Retinal pigment epithelial cell (primary cell): ENCODE data around the gene ABCC2.

Experiments used
- DNase-seq: peaks from one replicate; pipeline ENCODE4 v3.0.0-alpha.2; 2010; ENCODE audit warnings: low read depth
- H3K4me3 ChIP-seq: 2 replicates; pipeline ENCODE4 v1.5.1; 2011; ENCODE audit warnings: mild to moderate bottlenecking, low read length, control low read depth, moderate library complexity
- CTCF ChIP-seq: conservative IDR thresholded peaks from 2 replicates; pipeline ENCODE4 v1.5.1; 2011; ENCODE audit warnings: low read depth, low read length, control low read depth, inconsistent platforms

Gene ABCC2

DNA sequence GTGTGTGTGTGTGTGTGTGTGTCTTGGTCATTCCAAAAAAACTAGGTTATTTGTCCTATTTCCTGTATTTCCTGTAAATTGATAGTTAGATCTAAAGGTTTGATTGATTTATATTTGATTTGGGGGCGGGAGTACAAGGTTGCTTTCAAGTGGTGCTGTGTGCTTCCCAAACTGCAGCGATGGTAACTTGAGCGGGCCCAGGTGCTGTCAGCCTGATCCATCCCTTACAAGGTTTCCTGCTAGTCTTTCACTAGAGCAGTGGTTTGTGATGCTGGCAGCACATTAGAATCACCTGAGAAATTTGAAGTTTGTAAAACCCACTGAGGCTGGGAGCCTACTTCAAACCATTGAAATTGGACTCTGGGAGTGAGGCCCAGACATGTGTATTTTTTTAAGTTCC, 23.7 kb downstream of the ABCC2 start:
- DNase-seq = no peak
- TF ChIP-seq CTCF = no peak

GRCh38 chr10:99807786-99808185, 25.3 kb downstream of the ABCC2 start:
- no peak overlapping the region for H3K4me3 ChIP-seq
- TF ChIP-seq CTCF = no peak
- DNase-seq = no peak

More for the DNA sequence above, 23.7 kb downstream of the ABCC2 start:
- H3K4me3 ChIP-seq = no peak overlapping the region

GRCh38 chr10:99808270-99808669, 25.8 kb downstream of the ABCC2 start:
- TF ChIP-seq CTCF = no peak
- no peak overlapping the region for H3K4me3 ChIP-seq
- no peak for DNase-seq

DNA sequence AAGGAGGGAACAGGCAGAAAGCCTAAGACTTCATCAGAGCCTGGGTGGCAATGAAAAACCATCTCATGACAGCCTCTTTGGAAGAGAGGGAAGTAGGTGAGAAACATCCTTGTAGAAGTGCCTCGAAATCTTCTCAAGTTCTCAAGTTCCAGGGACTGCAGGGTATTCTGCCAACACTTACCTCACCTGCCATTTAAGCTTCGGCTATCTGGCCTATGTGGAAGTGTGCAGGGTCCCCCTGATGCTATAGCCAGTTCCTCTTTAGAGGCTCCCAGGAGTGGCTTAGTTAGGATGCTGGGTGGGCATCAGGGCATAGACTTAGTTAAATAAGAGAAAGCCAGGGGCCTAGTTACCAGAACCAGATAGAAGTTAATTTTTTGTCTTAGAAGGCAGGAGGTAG, 27.0 kb downstream of the ABCC2 start:
- no peak for DNase-seq
- TF ChIP-seq CTCF = no peak
- no peak overlapping the region for H3K4me3 ChIP-seq

DNA sequence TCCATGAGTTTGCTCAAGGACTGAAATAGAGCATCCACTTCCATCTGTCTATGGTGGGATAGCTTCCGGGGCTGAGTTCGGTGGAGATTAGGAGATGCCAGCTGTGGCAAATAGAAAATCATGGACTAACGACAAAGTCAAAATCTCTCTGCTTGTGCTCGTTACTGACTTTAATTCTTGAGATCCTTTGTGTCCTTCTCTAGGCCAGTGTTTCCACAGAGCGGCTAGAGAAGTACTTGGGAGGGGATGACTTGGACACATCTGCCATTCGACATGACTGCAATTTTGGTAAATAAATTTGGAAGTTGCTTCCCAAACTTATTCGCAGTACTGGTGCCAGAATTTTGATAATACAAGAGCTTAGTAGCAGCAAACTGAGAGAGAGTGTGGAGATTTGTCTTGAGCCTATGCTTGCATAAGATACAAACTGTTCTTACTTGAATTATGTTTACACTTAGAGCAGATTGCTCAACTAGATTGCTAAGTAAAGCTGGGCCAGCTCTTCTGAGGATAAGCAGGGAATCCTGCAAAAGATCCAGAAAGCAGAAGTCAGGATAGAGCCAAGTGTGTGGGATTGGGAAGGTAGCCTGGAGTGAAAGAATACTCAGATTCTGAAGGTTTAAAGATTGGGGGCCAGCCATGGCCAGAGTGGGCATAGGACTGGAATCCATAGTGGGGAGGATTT, 27.6 kb downstream of the ABCC2 start:
- no peak for DNase-seq
- no peak for TF ChIP-seq CTCF
- no peak overlapping the region for H3K4me3 ChIP-seq

DNA sequence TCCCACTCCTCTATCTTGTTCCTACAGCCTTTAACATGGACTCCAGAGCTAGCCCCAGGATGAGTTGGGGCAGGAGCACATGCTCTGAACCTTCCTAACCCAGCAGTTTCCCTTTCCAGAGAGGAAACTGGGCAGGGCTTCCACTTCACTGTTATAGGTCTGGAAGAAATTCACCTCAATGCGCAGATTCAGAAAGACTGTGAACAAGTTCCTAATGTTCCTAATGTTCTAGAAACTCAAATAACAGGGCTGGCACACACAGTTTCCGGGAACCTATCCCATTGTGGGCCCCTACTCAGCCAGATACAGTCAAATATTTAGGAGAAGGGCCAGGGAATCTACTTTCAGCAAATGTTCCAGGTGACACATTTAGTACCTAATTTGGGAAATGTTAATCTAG, 29.7 kb downstream of the ABCC2 start:
- H3K4me3 ChIP-seq = no peak overlapping the region
- TF ChIP-seq CTCF = no peak
- no peak for DNase-seq

- no peak for DNase-seq
- TF ChIP-seq CTCF = no peak
- no peak overlapping the region for H3K4me3 ChIP-seq
These were observed 31.7 kb downstream of the ABCC2 start for GRCh38 chr10:99814143-99814542.
